Measurements from ENCODE around the gene LAMA3.

LAMA3 gene

DNA sequence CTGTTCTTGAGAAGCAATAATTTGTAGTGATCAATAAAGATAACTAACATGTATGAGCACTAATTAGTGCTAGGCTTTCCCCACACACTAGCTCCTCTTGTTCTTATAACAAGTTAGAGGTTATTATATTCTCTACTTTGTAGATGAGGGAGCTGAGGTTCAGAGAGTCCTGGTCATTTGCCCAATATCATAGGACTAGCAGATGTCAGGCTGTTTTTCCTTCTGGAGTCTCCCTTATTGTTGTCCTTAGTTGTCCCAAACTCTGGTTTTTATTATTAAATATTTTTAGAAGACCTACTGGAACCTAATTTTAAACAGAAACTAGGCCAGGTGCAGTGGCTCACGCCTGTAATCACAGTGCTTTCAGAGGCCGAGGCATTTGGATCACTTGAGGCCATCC is 308.8 kb downstream of the LAMA3 start:
- TF ChIP-seq, protein P1, sequence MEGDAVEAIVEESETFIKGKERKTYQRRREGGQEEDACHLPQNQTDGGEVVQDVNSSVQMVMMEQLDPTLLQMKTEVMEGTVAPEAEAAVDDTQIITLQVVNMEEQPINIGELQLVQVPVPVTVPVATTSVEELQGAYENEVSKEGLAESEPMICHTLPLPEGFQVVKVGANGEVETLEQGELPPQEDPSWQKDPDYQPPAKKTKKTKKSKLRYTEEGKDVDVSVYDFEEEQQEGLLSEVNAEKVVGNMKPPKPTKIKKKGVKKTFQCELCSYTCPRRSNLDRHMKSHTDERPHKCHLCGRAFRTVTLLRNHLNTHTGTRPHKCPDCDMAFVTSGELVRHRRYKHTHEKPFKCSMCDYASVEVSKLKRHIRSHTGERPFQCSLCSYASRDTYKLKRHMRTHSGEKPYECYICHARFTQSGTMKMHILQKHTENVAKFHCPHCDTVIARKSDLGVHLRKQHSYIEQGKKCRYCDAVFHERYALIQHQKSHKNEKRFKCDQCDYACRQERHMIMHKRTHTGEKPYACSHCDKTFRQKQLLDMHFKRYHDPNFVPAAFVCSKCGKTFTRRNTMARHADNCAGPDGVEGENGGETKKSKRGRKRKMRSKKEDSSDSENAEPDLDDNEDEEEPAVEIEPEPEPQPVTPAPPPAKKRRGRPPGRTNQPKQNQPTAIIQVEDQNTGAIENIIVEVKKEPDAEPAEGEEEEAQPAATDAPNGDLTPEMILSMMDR (IDR thresholded peaks at IDR 0.05; ENCODE audit: borderline replicate concordance, insufficient read depth, low read depth, low read length), result no peak
- no peak overlapping the region for H3K4me3 ChIP-seq (ENCODE audit: low read depth, low read length)

DNA sequence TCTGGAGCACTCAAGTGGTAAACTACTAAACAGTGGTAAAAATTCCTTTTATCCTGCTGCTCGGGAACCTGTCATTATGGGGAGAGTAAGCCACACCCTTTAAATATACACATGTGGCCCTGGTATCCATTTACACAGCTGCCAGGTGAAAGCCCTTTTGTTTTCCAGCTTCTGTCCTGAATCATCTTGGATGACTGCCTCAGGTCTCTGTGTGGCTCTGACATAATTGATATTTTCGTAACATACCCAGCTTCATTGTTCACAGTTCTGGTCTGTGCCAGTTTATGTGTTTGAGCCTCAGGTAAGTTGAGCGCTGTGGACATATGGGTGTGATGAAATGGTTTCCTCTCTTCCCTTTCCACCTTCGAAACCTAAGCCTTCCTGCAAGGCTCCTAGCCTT is 309.6 kb downstream of the LAMA3 start:
- no peak overlapping the region for H3K4me3 ChIP-seq (ENCODE audit: low read depth, low read length)
- TF ChIP-seq, protein P1 (IDR thresholded peaks at IDR 0.05; ENCODE audit: borderline replicate concordance, insufficient read depth, low read depth, low read length), result no peak

DNA sequence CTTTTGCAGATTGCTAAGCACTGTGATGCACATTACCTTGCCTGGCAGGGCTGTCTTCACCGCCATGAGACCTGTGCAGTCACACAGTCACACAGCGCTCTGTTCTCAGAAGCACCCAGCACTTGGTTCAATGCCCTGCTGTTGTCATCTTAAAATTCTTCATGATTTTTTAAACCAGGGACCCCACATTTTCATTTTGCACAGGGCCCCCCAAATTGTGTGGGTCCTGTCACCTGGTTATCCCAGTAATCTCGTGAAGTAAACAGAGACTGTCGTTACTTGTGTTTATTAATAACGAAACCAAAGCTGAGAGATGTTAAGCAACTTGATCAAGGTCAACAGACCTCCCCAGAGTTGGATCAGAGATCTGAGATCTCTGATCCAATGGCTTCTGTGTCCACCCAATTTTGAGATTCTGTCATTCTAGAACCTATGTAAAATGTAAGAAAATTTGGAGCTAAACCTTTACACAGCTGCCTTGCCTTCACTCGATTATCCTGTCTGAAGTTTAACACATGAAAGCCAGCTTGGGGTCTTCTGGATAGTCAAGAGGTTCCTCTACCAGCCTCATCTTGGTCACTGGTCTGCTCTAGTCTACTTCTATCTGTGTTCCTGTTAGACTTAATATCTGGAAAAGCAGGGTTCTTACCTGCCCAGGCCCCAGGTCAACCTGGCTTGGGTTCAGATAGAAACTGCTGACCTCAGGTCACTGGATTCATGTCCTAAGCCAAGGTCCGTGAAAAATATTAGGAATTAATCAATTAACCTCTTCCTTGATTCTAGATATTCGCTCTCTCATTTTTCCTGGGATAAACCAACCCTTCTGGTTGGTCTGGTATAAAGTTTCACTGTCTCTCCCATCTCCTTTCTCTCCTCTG is 311.6 kb downstream of the LAMA3 start:
- TF ChIP-seq, protein P1 (IDR thresholded peaks at IDR 0.05; ENCODE audit: borderline replicate concordance, insufficient read depth, low read depth, low read length), result no peak

DNA sequence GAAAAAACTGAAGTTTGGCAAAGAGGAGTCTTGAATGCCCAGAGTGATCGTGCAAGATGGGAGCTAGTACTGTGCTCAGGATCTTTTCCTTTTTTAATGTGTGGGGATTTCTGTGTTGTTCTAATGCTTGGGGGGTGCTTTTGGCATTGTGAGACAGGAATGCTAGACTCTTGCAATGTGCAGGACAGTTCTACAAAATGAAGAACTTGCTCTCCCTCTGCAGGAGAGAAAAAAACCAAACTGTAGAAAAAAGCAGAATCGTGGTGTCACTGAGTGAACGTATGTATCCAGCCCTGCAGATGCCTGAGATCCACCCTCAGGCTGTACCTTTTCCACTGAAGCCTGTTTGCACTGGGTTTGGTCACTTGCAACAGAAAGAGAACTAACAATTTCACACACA is 313.2 kb downstream of the LAMA3 start:
- TF ChIP-seq, protein P1 (IDR thresholded peaks at IDR 0.05; ENCODE audit: borderline replicate concordance, insufficient read depth, low read depth, low read length), result no peak
- no peak overlapping the region for H3K4me3 ChIP-seq (ENCODE audit: low read depth, low read length)

More for the DNA sequence above, 311.6 kb downstream of the LAMA3 start:
- H3K4me3 ChIP-seq (ENCODE audit: low read depth, low read length), result peak overlapping the region; percentile 1

GRCh38 chr18:24003288-24003687 is 314.0 kb downstream of the LAMA3 start:
- TF ChIP-seq, protein P1 (IDR thresholded peaks at IDR 0.05; ENCODE audit: borderline replicate concordance, insufficient read depth, low read depth, low read length), result no peak
- H3K4me3 ChIP-seq (ENCODE audit: low read depth, low read length), result no peak overlapping the region

DNA sequence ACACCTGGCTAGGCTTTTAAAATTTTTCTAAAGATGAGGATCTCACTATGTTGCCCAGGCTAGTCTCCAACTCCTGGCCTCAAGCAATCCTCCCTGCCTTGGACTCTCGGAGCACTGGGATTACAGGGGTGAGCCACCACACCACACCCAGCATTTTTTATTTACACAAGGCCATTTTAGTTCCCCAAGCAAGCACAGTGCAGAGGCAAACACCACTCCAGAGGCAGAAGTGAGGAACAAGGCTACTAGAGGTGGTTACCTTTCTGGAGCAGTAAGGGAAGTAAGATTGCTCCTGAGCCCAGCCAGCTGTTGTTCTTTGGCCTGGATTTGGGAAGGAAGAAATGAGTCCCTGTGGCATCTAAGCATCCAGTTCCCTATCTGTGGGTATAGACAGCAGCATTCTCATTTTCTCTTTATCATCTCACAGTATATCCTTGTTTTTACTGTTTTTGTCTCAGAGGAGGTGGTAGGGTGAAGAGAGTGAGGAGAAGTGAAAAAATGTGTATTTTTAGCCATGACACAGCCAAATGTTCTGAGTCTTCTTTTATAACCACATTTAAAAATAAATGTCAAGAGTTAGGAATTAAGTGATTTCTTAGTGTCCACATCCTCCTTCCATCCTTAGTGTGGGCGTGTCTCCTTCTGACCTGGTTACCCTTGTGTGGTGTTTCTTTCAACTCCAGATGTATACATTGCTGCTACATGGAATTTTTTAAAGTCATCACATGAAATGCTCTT is 314.8 kb downstream of the LAMA3 start:
- H3K4me3 ChIP-seq (ENCODE audit: low read depth, low read length), result no peak overlapping the region
- TF ChIP-seq, protein P1 (IDR thresholded peaks at IDR 0.05; ENCODE audit: borderline replicate concordance, insufficient read depth, low read depth, low read length), result no peak
